HPDE6-E6E7 (cell line): Measurements from ENCODE around the gene TBC1D9B.

Experiments used
- DNase-seq: peaks from one replicate; pipeline ENCODE4 v3.0.0; 2011; ENCODE audit warnings: missing footprints; ENCODE audit errors: extremely low spot score

Gene TBC1D9B

DNA sequence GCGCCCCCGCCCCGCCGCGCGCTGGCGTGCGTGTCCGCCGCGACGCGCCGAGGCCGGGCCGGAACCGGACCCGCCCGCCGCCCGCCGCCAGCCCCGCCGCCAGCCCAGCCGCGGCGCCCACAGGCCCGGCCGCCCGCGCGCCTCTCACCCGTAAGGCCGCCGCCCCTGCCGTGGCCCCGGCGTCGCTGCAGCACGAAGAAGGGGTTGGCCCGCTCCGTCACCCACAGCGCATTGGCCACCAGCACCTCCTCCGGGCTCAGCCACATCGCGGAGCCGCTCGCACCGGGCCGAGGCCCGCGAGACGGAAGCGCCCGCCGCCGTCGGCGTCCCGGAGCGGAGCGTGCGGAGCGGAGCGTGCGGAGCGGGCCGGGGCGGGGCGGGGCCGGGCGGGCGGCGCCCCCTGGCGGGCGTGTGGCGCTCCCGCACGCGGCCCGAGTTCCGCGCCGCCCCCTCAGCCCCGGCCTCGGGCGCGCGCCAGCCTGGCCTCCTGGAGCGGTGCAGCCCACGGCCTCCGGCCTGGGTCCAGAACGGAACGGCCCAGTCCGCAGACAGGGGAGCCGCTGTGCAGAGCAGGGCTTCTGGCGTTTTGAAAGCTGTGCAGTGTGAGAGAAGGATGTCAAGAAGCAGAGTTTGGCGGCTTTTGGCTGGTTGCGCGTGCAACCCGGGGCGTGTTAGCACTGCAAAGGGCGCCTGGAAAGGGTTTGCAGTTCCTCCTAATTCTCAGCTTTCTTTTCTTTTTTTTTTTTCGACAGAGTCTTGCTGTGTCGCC, at the start of gene TBC1D9B:
Gene TBC1D9B (minus strand): TSS at position 342 of the 769 bp plus-strand sequence. CDS start 76 bp downstream, at position 266.
- peak; percentile 73 for DNase-seq

DNA sequence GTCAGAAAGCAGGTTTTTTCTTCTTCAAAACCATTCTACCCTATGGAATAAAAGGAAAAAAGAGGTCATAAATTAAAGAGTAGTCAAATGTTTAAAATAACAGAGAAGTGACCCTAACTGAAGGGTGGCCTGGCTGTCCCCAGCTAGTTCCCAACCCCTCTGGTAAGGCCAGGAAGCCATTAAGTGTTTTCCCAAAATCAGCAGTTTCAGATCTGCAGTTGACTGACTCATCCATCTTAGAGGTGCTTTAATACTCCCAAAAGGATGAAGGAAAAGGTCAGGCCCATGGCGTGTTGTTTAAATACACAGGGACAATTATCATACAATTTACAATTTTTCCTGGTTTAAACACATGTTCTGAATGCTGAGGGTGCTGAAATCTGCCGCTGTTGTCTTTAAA, 47.9 kb upstream of the TBC1D9B start:
- DNase-seq, result no peak

DNA sequence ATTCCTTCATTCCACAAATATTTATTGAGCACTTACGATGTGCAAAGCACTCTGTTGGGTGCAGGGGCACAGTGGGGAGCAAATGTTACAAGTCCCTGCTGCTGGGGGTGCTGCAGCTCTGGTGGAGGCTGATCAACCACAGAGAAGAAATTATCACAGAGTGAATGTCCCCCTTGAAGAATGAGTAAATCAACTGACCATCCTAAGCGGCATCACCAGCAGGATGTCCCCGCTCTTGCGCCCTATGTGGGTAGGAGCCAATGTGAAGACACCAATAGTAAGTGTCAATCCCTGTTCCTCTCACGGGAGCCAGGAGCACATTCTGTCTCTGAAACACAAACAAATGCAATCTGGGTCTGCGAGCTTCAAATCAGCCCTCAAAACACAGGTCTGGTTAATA, 47.4 kb upstream of the TBC1D9B start:
- DNase-seq, result no peak

- no peak for DNase-seq
Measured at GRCh38 chr5:179954434-179954833, 46.7 kb upstream of the TBC1D9B start.

GRCh38 chr5:179953987-179954386, 46.3 kb upstream of the TBC1D9B start:
- DNase-seq, result no peak

DNA sequence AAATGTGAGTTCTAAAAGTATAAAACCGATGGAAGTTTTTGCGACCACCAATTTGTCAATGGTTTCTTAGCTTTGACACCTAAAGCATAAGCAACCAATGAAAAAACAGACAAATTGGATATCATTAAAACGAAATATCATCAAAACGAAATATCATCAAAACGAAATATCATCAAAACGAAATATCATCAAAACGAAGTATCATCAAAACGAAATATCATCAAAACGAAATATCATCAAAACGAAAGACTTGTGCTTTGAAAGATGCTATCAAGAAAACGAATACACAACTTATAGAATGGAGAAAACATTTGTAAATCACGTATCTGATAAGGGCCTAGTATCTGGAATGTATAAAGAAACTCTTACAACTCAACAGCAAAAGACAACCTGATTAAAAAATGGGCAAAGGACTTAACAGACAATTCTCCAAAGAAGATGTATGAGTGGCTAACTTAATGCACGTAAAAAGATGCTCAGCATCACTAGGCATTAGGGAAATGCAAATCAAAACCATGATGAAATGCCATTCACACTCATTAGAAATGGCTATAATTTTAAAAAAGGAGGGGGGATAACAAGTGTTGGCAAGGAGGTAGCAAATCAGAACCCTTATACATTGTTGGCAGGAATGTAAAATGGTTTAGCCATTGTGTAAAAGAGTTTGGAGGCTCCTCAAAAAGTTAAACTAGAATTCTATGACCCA, 29.4 kb upstream of the TBC1D9B start:
- DNase-seq, result no peak

GRCh38 chr5:179930788-179931473, 23.2 kb upstream of the TBC1D9B start:
- DNase-seq, result no peak

GRCh38 chr5:179927824-179928223, 20.1 kb upstream of the TBC1D9B start:
- DNase-seq, result no peak

DNA sequence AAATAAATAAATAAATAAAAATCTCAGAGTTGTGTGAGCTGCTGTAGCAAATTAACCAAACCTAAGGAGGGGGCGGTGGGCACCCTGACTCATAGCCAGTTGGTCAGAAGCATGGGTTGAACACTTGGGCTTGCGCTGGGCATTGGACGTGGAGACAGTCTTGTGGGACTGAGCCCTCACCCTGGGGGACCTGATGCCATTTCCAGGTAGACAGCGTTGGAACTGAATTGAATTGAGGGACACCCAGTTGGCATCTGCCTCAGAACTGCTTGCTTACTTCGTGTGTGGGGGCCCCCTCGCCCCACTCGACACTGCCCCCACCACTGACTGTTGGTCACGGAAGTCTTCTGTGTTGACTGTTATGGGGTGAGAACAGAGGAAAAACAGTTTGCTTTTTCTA, 19.0 kb upstream of the TBC1D9B start:
- DNase-seq, result no peak

DNA sequence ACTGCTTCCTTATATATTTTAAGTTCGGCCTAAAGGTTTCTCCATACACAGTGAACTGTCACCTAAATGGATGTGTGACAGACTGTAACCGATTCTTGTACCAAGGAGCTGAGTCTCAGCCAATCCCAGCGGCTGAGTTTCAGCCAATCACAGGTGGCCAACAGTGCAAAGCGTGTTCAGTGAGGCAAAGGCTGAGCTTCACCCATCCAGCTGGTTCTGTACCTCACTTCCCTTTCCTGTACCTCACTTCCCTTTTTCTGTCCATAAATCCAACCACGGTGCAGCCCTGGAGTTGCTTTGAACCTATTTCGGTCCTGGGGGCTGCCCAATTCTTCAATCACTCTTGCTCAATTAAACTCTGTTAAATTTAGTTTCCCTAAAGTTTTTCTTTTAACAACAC, 15.7 kb upstream of the TBC1D9B start:
- no peak for DNase-seq

- DNase-seq, result no peak
Measured at GRCh38 chr5:179920175-179920574, 12.5 kb upstream of the TBC1D9B start.

DNA sequence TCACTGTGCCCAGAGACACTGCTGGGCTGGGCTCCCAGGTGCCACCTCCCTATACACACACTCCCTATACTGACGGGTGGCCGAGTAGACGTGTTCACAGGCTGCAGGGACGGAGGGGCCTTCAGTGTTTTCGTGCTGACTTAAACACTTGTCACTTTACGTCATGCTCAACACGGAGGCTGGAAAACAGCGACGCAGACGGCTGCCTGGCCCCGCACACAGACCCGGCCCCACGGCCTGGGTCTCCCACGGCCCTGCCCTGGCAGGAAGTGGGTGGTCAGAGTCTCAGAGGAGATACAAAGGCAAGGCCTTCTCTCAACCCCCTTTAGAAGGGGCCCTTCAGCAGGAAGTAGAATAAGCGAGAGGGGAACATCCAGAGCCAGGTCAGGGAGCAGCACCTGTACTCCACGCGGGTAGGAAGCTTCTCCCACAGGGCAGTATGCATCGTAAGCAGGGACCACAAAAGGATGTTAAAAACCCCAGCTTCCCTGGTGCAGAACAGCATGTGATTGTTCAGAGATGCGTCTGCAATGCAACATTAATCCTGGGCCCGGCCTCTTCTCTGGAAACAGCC, 11.9 kb upstream of the TBC1D9B start:
- no peak for DNase-seq

- DNase-seq, result no peak
Measured at GRCh38 chr5:179918742-179919486, 11.2 kb upstream of the TBC1D9B start.

DNA sequence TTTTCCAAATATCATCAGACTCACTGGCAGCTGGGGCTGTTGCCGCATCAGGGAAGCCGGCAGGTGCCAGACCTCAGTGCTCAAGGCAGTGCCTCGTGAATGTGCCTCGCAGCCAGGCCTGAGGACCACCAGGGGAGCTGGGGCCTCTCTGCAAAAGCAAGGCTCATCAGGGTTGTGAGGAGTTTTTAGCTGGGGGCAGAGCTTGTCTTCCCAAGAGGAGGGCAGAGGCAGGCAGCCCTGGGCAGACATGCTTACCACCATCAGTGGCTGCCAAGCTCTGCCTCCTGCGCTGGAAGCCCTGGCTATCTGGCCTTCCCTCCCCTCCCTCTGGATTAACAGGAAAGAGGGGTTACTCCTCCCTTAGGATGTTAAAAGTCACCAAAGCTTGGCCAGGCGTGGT, 8.8 kb upstream of the TBC1D9B start:
- DNase-seq, result no peak

DNA sequence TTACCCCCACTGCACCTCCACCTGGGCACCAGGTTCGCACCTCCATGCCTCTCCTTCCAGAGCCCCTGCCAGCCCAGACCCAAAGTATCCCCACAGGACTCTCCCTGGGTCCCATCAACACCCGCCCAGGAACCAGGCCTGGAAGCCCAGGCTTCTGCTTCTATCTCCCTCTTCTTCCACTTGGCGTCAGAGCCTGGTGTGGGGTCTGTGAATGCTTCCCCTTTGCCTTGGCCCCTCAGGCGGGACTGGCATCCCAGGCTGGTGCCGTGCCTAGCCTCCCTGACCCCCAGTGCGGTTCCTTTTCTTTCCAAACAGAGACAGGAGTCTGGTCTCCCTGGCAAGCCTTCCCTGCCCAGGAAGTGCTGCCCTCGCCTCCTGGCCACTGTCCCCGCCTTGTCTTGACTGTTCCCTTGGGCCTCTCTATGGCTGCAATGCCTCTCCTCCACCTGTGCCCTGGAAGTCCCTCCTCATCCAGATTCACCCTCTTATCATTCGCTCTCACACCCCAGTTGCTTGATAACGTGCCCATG, 7.8 kb upstream of the TBC1D9B start:
- DNase-seq, result no peak

DNA sequence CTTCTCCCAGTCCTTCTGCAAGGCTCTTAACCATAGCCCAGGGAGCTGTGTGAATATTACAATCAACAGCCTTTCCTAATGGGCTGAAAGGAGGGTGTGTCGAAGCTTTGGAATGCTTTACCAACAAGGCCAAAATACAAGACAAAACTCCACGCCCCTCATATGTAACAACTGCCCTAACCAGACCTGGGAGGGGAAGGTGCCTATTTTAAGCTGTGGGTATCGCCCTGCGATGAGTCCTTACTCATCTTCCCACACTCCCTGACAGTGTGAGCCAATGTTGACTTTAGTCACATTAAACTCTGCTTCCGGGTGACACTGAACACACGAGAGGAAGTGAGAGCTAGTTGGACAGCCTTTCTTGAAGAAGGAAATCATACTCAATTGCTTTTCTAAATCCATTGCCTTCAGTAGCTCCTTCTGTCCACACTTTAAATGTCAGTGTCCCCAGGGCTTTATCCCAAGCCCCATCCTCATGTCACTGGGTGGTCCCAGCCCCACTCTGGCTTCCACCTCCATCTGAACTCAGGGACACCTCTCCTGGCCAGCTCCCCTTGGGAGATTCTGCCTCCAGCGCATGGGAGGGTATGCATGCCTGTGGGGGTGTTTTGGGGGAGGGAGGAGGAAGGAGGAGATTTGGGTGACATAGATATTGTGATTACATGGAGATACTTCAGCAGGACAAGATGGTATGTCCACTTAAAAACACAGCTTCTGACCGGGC, 6.5 kb upstream of the TBC1D9B start:
- peak; percentile 74 for DNase-seq

GRCh38 chr5:179913461-179913860, 5.8 kb upstream of the TBC1D9B start:
- no peak for DNase-seq

- no peak for DNase-seq
Measured at GRCh38 chr5:179912951-179913350, 5.3 kb upstream of the TBC1D9B start.

DNA sequence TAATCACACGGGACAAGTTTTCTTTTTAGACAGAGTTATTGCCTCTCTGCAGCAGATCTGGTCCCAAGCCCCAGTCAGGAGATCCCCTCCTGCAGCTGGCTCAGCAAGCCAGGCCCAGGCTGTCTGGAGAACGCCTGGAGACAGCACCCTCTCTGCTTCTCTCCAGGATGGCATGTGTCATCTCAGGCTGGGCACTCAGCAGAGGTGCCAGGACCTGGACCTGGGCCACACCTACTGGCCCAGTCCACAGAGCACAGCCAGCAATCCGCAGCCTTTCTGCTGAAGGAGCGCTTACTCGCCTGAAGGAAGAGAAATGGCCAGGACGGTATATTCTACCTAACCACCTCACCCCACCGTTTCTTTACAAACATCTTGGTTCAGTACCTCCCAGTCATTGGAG, 4.7 kb upstream of the TBC1D9B start:
- DNase-seq, result no peak

- no peak for DNase-seq
Measured at GRCh38 chr5:179909224-179909623, 1.5 kb upstream of the TBC1D9B start.

DNA sequence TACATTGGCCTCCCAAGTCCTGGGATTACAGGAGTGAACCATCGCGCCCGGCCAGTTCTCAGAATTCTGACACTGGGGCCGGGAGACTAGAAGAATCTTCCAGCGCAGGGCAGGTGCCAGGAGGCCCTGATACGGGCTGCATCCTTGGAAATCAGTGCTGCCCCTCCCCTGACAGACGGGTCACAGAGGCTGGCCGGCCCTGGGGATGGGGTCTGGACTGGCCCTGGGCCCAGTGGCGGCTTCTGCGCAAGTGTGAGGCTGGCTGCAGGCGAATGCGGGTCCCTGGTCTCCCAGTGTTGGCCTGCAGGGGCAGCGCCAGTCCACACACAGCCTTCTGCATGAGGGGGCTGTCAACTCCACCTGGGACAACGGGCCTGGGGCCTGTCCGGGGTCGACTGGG, 831 bp upstream of the TBC1D9B start:
- no peak for DNase-seq
